Measurements from ENCODE around the gene TLCD1.
A peak's percentile ranks its signal among the peaks of the same experiment; 100 is the strongest.

The TLCD1 gene

GRCh38 chr17:28717578-28718332 is 8.3 kb downstream of the TLCD1 start, which contains the start of gene RAB34:
Gene RAB34, minus strand, starts transcription at chr17:28717868. Its CDS starts 602 bp downstream, at chr17:28717266.
- Histone ChIP-seq H3K4me2 (ENCODE audit: insufficient read depth, low read length) (peak within 1 kb of the TSS; percentile 71; the same call in 1 of the 2 replicates), H3K36me3 (ENCODE audit: insufficient read depth, low read length) (peaks cover 29% of the 10 kb centered on the region), H3K79me2 (ENCODE audit: insufficient read depth, low read length) (peaks cover 39% of the 10 kb centered on the region), H3K4me1 (ENCODE audit: insufficient read depth, low read length) (peaks cover 39% of the 10 kb centered on the region), H4K20me1 (ENCODE audit: insufficient read depth, low read length) (peaks cover 26% of the 10 kb centered on the region), H3K27me3 (ENCODE audit: insufficient read depth, low read length, poor library complexity) (no peaks in the 10 kb centered on the region), H3K27ac (ENCODE audit: low read length) (0 out of 2 replicates have a peak within 1 kb of the TSS, but pooled peaks have one; percentile 25), H3K4me3 (ENCODE audit: low read depth in 1 of 2, low read length in 2 of 2) (peak within 1 kb of the TSS in 1 of 2 experiments; percentile 91; a peak in 1 of 4 replicates), H3K9me3 (ENCODE audit: insufficient read depth, low read length, severe bottlenecking) (no peaks in the 10 kb centered on the region), H3K9ac (ENCODE audit: low read depth, low read length) (peak within 1 kb of the TSS; percentile 95), H2AFZ (ENCODE audit: low read depth, low read length) (no peak within 1 kb of the TSS; the same call in 1 of the 2 replicates)
- DNase-seq (no peak), ATAC-seq (ENCODE audit: insufficient read depth, low read depth) (no peak)
- TF ChIP-seq EZH2 (IDR thresholded peaks at IDR 0.05; ENCODE audit: borderline replicate concordance, low read depth, low read length, severe bottlenecking): no peak
- no peak for TF ChIP-seq CTCF (IDR thresholded peaks at IDR 0.05; ENCODE audit: borderline replicate concordance, extremely low read depth, low read length, poor library complexity, severe bottlenecking)

- Histone ChIP-seq H2AFZ (ENCODE audit: low read depth, low read length) (no peak overlapping the region), H3K4me3 (ENCODE audit: low read depth in 1 of 2, low read length in 2 of 2) (no peak overlapping the region)
Observed at GRCh38 chr17:28716740-28717577, 9.1 kb downstream of the TLCD1 start.

GRCh38 chr17:28715217-28715616 is 10.8 kb downstream of the TLCD1 start:
- ATAC-seq (ENCODE audit: insufficient read depth, low read depth) (no peak), DNase-seq (no peak)
- peaks cover 2% of the 10 kb centered on the region for H4K20me1 ChIP-seq (ENCODE audit: insufficient read depth, low read length)
- TF ChIP-seq EZH2 (IDR thresholded peaks at IDR 0.05; ENCODE audit: borderline replicate concordance, low read depth, low read length, severe bottlenecking) (no peak), CTCF (IDR thresholded peaks at IDR 0.05; ENCODE audit: borderline replicate concordance, extremely low read depth, low read length, poor library complexity, severe bottlenecking) (no peak)
- H3K27ac ChIP-seq (ENCODE audit: low read length): no peak overlapping the region
- no peaks in the 10 kb centered on the region for H3K9me3 ChIP-seq (ENCODE audit: insufficient read depth, low read length, severe bottlenecking)
- peaks cover 4% of the 10 kb centered on the region for H3K36me3 ChIP-seq (ENCODE audit: insufficient read depth, low read length)
- peaks cover 20% of the 10 kb centered on the region for H3K79me2 ChIP-seq (ENCODE audit: insufficient read depth, low read length)
- no peak overlapping the region for H3K4me3 ChIP-seq (ENCODE audit: low read depth in 1 of 2, low read length in 2 of 2)
- H3K4me2 ChIP-seq (ENCODE audit: insufficient read depth, low read length): no peak overlapping the region
- peaks cover 37% of the 10 kb centered on the region for H3K4me1 ChIP-seq (ENCODE audit: insufficient read depth, low read length)
- no peak overlapping the region for H3K9ac ChIP-seq (ENCODE audit: low read depth, low read length)
- H3K27me3 ChIP-seq (ENCODE audit: insufficient read depth, low read length, poor library complexity): no peaks in the 10 kb centered on the region
- H2AFZ ChIP-seq (ENCODE audit: low read depth, low read length): no peak overlapping the region

More at GRCh38 chr17:28716740-28717577, 9.1 kb downstream of the TLCD1 start:
- H3K36me3 ChIP-seq (ENCODE audit: insufficient read depth, low read length): peaks cover 21% of the 10 kb centered on the region
- H4K20me1 ChIP-seq (ENCODE audit: insufficient read depth, low read length): peaks cover 18% of the 10 kb centered on the region
- H3K27ac ChIP-seq (ENCODE audit: low read length): no peak overlapping the region
- H3K9ac ChIP-seq (ENCODE audit: low read depth, low read length): no peak overlapping the region
- no peaks in the 10 kb centered on the region for H3K27me3 ChIP-seq (ENCODE audit: insufficient read depth, low read length, poor library complexity)
- peaks cover 31% of the 10 kb centered on the region for H3K79me2 ChIP-seq (ENCODE audit: insufficient read depth, low read length)
- DNase-seq: no peak
- H3K4me2 ChIP-seq (ENCODE audit: insufficient read depth, low read length): no peak overlapping the region
- H3K9me3 ChIP-seq (ENCODE audit: insufficient read depth, low read length, severe bottlenecking): no peaks in the 10 kb centered on the region
- TF ChIP-seq CTCF (IDR thresholded peaks at IDR 0.05; ENCODE audit: borderline replicate concordance, extremely low read depth, low read length, poor library complexity, severe bottlenecking) (no peak), EZH2 (IDR thresholded peaks at IDR 0.05; ENCODE audit: borderline replicate concordance, low read depth, low read length, severe bottlenecking) (no peak)
- peaks cover 39% of the 10 kb centered on the region for H3K4me1 ChIP-seq (ENCODE audit: insufficient read depth, low read length)
- no peak for ATAC-seq (ENCODE audit: insufficient read depth, low read depth)
